ENCODE results near the gene MORN4.

MORN4 gene

DNA sequence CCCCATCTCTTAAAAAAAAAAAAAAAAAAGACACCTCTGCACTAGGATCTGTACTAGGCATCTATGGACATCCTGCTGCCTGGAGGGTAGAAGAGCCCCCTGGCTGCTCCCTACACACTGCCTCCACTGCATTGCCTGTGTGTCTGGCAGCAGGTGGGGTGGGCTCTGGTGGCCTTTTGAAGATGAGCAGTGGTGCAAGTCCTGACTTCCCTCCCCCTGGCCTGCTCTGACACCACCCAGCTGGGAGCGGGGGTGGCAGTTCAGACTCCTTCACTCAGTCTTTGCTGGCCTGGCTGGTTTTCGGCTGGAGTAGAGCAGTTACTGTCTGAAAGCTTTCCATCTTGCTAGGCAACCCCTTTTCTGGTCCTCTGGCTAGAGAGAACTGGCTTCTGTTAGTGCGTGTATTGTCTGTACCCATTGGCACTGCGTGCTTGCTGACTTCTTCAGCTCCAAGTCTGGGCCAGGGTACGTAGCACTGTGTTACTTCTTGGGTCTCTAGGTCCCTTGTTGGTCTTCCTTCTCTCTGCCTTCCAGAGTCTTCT, 26.1 kb downstream of the MORN4 start:
- Histone ChIP-seq H3K27me3 (no peaks in the 10 kb centered on the region), H3K4me1 (no peaks in the 10 kb centered on the region), H3K4me3 (ENCODE audit: low read depth, low read length) (no peak overlapping the region), H3K9me3 (no peaks in the 10 kb centered on the region), H3K36me3 (no peaks in the 10 kb centered on the region)
- no peak for DNase-seq
- TF ChIP-seq, protein P1, sequence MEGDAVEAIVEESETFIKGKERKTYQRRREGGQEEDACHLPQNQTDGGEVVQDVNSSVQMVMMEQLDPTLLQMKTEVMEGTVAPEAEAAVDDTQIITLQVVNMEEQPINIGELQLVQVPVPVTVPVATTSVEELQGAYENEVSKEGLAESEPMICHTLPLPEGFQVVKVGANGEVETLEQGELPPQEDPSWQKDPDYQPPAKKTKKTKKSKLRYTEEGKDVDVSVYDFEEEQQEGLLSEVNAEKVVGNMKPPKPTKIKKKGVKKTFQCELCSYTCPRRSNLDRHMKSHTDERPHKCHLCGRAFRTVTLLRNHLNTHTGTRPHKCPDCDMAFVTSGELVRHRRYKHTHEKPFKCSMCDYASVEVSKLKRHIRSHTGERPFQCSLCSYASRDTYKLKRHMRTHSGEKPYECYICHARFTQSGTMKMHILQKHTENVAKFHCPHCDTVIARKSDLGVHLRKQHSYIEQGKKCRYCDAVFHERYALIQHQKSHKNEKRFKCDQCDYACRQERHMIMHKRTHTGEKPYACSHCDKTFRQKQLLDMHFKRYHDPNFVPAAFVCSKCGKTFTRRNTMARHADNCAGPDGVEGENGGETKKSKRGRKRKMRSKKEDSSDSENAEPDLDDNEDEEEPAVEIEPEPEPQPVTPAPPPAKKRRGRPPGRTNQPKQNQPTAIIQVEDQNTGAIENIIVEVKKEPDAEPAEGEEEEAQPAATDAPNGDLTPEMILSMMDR (IDR thresholded peaks at IDR 0.05; ENCODE audit: low read depth, low read length): no peak

DNA sequence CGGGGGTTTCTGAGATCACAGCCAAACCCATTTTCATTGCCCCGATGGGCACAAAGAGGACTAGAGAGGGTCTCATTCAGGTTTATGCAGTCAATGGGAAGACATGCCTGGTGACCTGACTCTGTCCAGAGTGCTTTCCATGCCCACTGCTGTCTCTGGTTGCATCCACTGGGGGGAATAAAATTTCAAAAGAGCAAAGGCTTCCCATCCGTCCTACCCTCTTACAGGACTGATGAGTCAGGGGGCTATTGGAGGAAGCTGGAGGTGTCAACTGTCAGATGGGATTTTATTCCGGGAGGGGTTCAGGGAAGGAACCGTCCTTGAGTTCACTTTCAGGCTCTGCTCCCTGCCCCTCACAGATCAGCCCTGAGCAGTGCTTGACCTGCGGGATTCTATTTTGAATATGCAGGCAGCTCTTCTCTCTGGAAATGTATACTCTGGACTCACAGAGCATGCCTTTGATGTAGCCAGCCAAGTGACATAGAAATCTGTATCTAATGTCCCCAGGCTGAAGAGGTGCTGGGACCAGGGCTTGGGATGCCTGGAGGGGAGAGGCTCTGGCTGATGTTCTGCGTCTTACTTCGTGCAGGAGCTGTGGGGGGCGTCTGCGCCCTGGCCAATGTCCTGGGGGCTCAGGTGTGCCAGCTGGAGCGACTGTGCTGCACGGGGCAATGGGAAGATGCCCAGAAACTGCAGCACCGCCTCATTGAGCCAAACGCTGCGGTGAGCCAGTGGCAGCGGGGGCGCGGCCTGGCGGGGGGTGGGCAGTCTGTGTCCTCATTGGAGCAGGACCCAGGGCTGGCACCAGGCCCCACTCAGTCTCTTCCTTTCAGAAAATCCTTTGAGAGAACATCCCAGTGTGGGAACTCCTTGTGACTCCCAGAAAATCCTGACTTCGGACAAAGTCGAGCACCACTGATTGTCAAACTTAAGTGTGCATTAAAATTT, 31.8 kb downstream of the MORN4 start:
- TF ChIP-seq, protein P1 (IDR thresholded peaks at IDR 0.05; ENCODE audit: low read depth, low read length): no peak
- no peak for DNase-seq

DNA sequence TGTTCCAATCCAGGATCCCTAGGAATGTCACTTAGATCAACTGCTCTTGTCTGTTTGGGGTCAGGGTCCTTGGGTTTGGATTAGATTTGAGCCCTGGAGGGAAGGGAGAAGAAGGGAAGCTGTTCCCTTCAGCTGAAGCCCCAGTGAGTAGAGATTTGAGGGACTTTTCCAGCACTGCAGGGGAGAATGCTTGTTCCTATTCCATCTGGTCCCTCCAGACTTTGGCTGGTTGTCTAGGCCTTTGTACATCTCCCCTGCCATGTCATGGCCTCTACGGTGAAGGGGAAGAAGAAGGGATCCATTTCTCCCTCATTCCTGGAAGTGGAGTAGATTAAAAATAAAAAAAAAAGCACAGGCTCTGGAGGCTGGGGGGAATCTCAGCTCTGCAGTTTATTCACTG, 32.7 kb downstream of the MORN4 start:
- TF ChIP-seq, protein P1 (IDR thresholded peaks at IDR 0.05; ENCODE audit: low read depth, low read length): no peak
- no peak for DNase-seq
- no peaks in the 10 kb centered on the region for H3K9me3 ChIP-seq
- H3K4me1 ChIP-seq: peaks cover 9% of the 10 kb centered on the region
- H3K27me3 ChIP-seq: no peaks in the 10 kb centered on the region
- H3K36me3 ChIP-seq: no peaks in the 10 kb centered on the region
- H3K4me3 ChIP-seq (ENCODE audit: low read depth, low read length): no peak overlapping the region

More for the DNA sequence above, 31.8 kb downstream of the MORN4 start:
- Histone ChIP-seq H3K36me3 (no peaks in the 10 kb centered on the region), H3K4me3 (ENCODE audit: low read depth, low read length) (no peak overlapping the region), H3K27me3 (no peaks in the 10 kb centered on the region), H3K9me3 (no peaks in the 10 kb centered on the region), H3K4me1 (peaks cover under 1% of the 10 kb centered on the region; the same call in 1 of the 2 replicates)

DNA sequence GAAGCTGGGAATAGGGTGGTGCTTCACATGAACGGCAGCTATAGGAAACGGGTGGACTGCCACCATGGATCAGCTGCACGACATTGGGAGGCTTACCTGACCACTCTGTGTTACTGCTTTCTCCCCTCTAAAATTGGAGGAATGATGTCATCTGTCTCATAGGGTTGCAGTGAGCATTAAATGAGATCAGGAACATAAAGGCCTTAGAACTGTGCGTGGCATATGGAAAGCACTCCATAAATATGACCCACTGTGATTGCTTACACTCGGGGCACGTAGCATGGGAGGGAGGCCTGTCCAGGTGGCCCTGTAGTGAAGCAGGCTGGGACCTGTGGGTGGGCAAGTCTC, 34.1 kb downstream of the MORN4 start:
- TF ChIP-seq, protein P1 (IDR thresholded peaks at IDR 0.05; ENCODE audit: low read depth, low read length): no peak
- Histone ChIP-seq H3K27me3 (no peaks in the 10 kb centered on the region), H3K4me1 (peaks cover 9% of the 10 kb centered on the region), H3K4me3 (ENCODE audit: low read depth, low read length) (no peak overlapping the region), H3K36me3 (no peaks in the 10 kb centered on the region), H3K9me3 (no peaks in the 10 kb centered on the region)
- DNase-seq: no peak

DNA sequence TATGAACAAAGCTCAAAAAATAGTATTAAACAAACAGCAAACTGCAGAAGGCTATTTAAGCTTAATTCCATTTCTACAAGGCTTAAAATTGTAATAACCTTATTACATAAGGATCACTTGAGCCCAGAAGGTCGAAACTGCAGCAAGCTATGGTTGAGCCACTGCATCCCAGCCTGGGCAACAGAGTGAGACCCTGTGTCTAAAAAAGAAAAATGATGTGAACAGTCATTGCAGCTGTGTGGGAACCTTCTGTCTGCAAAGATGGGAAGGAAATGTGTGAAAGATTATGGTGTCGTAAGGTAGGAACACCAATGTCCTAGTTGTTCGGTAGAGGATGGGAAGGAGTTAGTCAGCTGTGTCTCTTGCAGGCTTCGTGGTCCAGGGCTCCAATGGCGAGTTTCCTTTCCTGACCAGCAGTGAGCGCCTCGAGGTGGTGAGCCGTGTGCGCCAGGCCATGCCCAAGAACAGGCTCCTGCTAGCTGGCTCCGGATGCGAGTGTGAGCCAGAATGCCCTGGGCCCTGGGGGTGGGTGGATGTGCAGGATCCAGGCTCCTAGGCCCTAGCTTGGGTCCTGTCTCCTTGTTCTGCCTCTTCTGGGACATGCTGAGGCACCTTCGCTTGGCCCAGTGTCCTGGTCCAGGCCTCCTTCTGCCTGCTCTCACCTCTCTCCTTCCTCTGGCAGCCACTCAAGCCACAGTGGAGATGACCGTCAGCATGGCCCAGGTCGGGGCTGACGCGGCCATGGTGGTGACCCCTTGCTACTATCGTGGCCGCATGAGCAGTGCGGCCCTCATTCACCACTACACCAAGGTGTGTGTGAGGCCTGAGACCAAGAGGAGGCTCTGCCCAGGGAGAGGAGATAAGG, 34.7 kb downstream of the MORN4 start:
- DNase-seq: no peak
- TF ChIP-seq, protein P1 (IDR thresholded peaks at IDR 0.05; ENCODE audit: low read depth, low read length): no peak
- H3K27me3 ChIP-seq: no peaks in the 10 kb centered on the region

More for the DNA sequence above, 34.7 kb downstream of the MORN4 start:
- Histone ChIP-seq H3K36me3 (no peaks in the 10 kb centered on the region), H3K4me1 (peaks cover 9% of the 10 kb centered on the region), H3K4me3 (ENCODE audit: low read depth, low read length) (no peak overlapping the region), H3K9me3 (no peaks in the 10 kb centered on the region)

Data from BE2C (cell line).